GM19463 (cell line): ENCODE data around the gene MEOX2.

ENCODE experiments used
- ATAC-seq: cut with Tn5 transposase; IDR thresholded peaks from one replicate; pipeline ENCODE4 v1.9.1; 2021; ENCODE audit warnings: mild to moderate bottlenecking, moderate library complexity; ENCODE audit not compliant: unreplicated experiment

Gene MEOX2

DNA sequence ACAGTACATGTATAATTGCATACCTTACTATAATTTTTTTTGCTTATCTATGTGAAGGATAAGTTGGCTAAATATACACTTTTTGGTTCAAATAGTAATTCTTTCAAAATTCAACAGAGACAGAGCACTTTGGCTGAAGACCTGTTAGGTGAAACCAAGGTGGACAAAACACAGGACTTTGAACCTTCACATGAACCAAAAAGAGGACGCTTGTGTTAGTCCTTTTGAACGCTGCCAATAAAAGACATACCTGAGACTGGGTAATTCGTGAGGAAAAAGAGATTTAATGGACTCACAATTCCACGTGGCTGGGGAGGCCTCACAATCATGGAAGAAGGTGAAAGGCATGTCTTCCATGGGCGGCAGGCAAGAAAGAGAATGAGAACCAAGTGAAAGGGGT lies 120.0 kb downstream of the MEOX2 start:
- ATAC-seq, result no peak

DNA sequence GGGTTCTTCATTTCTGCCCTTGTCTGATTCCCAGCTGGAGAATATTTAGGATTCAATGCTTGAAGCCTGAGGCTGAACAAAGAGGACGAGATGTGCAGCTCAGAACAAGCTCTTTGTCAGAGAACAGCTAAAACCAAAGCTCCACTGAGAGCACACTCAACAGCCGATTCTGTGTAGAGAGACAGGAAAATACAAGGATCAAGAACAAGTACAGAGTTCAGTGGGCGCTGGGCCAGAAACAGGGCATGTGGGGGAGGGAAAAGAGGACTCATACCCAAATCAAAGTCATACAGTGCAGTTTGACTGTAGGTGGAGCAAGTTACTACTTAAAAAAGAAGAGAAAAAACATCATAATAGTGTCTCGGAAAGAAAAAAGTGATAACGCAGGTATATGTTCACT lies 124.6 kb downstream of the MEOX2 start, which contains the start of gene AGMO:
AGMO (minus strand) TSS at position 181 of the 400 bp plus-strand sequence.
- no peak for ATAC-seq
